BLaER1 treated with 17β-estradiol and CSF1 and Interleukin-3, amounts not matched to agents 10 nM and 100 nM (cell line): Measurements from ENCODE around the gene PHOSPHO2.

Source experiments
- H3K27ac ChIP-seq, 11 experiments: shearing (Covaris generic); formaldehyde crosslinking; 2 replicates each; pipeline ENCODE4 v1.8.1; 2022
- H3K27me3 ChIP-seq, 11 experiments: shearing (Covaris generic); formaldehyde crosslinking; 2 replicates each; pipeline ENCODE4 v1.8.1; 2022
- H3K36me3 ChIP-seq, 11 experiments: shearing (Covaris generic); formaldehyde crosslinking; 2 replicates each; pipeline ENCODE4 v1.8.1; 2022
- H3K4me1 ChIP-seq, 10 experiments: shearing (Covaris generic); formaldehyde crosslinking; 2 replicates each; pipeline ENCODE4 v1.8.1; 2022
- H3K4me2 ChIP-seq, 11 experiments: shearing (Covaris generic); formaldehyde crosslinking; 2 replicates each; pipeline ENCODE4 v1.8.1; 2022
- H3K4me3 ChIP-seq, 10 experiments: shearing (Covaris generic); formaldehyde crosslinking; 2 replicates each; pipeline ENCODE4 v1.8.1; 2022
- H3K9ac ChIP-seq, 11 experiments: shearing (Covaris generic); formaldehyde crosslinking; 2 replicates each; pipeline ENCODE4 v1.8.1; 2022
- H3K9me3 ChIP-seq, 11 experiments: shearing (Covaris generic); formaldehyde crosslinking; replicated peaks in 1 of 11; 2 replicates each; pipeline ENCODE4 v1.8.1; 2022
- H4K20me1 ChIP-seq, 11 experiments: shearing (Covaris generic); formaldehyde crosslinking; 2 replicates each; pipeline ENCODE4 v1.8.1; 2022
- Cebpa-rat ChIP-seq, 11 experiments: shearing (Covaris generic); IDR thresholded peaks; 2 replicates each; pipeline ENCODE4 v1.8.1; 2022

The PHOSPHO2 gene

DNA sequence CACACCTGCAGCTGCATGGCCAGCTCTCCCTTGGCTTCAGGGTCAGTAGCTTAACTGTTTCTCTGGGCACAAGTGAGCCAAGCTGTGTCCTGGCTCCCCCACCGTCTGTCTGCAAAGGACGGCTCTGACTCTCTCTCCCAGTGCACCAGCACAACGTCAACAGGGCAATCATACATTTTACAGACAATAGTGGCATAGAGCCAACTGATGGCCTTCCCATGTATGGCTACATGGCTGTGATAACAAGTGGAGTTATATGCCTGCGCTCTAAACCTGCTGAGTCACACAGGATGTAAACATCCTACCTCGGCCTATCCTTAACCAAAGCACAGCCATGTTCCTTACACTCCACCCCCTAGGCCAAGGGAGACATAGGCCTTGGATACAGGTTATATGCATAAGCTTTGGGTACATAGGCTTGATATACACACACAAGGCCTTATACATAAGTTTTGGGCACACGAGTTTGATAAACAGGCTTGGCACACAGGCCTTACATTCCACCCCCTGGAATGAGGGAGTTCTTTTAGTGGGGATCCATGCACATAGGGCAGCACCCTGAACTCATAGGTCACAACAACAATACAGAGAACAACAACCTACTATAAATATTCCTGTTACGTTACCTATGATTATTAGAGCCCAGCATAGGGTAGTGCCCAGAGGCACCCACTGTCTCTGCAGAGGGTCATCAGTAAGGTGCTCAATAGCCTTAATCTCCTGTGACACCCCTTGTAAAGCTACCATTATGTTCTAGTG, 17.7 kb downstream of the PHOSPHO2 start:
- no peak for TF ChIP-seq Cebpa-rat (IDR thresholded peaks at IDR 0.05)
- no peaks in the 10 kb centered on the region for H3K27me3 ChIP-seq
- H3K27ac ChIP-seq, result no peak overlapping the region
- no peak overlapping the region for H3K4me3 ChIP-seq
- H4K20me1 ChIP-seq, result no peaks in the 10 kb centered on the region
- H3K36me3 ChIP-seq, result peaks cover 0 to 7% (median 0%) of the 10 kb centered on the region in 11 experiments; a peak in 5 of 22 replicates
- H3K4me1 ChIP-seq, result no peaks in the 10 kb centered on the region
- no peak overlapping the region for H3K9ac ChIP-seq
- no peak overlapping the region for H3K4me2 ChIP-seq
- peaks cover 7 to 20% (median 14%) of the 10 kb centered on the region in 11 experiments; a peak in 19 of 22 replicates for H3K9me3 ChIP-seq

DNA sequence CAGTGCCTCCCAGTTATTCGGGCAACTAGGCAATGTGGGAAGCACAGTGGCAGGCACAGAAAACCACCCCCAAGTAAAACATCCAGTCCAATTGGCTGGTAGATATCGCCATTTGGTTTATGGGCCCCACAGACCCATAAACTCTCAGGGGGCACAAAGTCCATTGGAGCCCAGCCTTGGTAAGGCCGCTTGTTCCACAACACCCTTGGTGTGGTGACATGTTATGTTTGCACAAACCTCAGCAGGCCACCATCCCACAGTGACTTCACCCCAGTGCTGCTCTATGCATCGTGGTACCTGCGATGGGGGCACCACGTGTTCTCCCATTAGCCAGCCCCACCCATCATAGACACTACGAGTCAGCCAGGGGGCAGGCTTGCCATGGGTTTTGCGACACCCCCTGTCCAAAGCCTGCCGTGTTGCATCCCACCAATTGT, 18.5 kb downstream of the PHOSPHO2 start:
- TF ChIP-seq Cebpa-rat (IDR thresholded peaks at IDR 0.05), result no peak
- no peak overlapping the region for H3K27ac ChIP-seq
- peaks cover 0 to 7% (median 0%) of the 10 kb centered on the region in 11 experiments; a peak in 5 of 22 replicates for H3K36me3 ChIP-seq

DNA sequence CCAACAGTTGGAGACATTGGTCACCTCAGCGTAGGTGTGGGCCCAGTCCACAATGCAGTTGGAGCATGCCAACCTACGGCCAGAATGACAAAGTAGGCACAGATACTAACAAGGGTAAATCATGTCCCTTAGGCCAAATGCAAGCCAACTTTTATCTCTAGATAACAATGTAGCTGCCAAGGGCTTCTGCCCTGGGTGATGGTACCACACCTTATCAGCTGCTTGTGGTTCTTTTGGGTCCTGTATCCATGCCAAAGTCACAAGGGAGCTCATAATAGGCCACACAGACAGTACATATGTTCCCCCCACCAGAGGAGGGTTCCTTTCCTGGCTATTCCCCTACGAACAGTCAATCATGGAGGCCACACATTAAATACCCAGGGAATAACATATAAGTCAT, 19.1 kb downstream of the PHOSPHO2 start:
- Histone ChIP-seq H3K9me3 (peaks cover 7 to 20% (median 14%) of the 10 kb centered on the region in 11 experiments; a peak in 19 of 22 replicates), H3K4me3 (no peak overlapping the region), H3K27me3 (no peaks in the 10 kb centered on the region), H3K4me2 (no peak overlapping the region), H4K20me1 (no peaks in the 10 kb centered on the region), H3K9ac (no peak overlapping the region), H3K36me3 (peaks cover 0 to 7% (median 0%) of the 10 kb centered on the region in 11 experiments; a peak in 5 of 22 replicates), H3K27ac (no peak overlapping the region), H3K4me1 (no peaks in the 10 kb centered on the region)
- TF ChIP-seq Cebpa-rat (IDR thresholded peaks at IDR 0.05), result no peak

More for the DNA sequence above, 18.5 kb downstream of the PHOSPHO2 start:
- no peak overlapping the region for H3K4me2 ChIP-seq
- H3K9ac ChIP-seq, result no peak overlapping the region
- no peaks in the 10 kb centered on the region for H3K27me3 ChIP-seq
- H4K20me1 ChIP-seq, result no peaks in the 10 kb centered on the region
- H3K4me1 ChIP-seq, result no peaks in the 10 kb centered on the region
- peaks cover 7 to 20% (median 14%) of the 10 kb centered on the region in 11 experiments; a peak in 19 of 22 replicates for H3K9me3 ChIP-seq
- no peak overlapping the region for H3K4me3 ChIP-seq

DNA sequence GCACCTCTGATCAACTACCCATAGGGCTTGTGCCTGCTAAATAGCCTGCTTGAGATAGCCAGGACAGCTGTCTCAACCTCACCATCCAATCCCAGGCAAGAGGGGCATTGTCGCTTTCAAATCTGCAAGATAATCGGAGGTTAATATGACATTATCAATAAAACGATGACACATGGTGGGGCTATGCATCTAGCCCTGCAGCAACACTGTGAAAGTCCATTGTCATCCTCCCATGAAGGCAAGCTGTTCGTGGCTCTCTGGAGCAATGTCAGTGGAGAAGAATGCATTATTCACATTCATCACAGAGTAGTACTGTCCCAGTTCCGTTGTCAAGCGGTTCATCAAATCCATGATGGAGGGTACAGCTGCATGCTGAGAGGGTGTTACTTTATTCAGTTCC, 20.4 kb downstream of the PHOSPHO2 start:
- no peak overlapping the region for H3K9ac ChIP-seq
- H3K9me3 ChIP-seq, result peaks cover 7 to 20% (median 14%) of the 10 kb centered on the region in 11 experiments; a peak in 19 of 22 replicates
- no peak for TF ChIP-seq Cebpa-rat (IDR thresholded peaks at IDR 0.05)
- H3K27me3 ChIP-seq, result no peaks in the 10 kb centered on the region
- H3K36me3 ChIP-seq, result peaks cover 0 to 7% (median 0%) of the 10 kb centered on the region in 11 experiments; a peak in 5 of 22 replicates
- H3K4me3 ChIP-seq, result no peak overlapping the region
- no peaks in the 10 kb centered on the region for H3K4me1 ChIP-seq
- H4K20me1 ChIP-seq, result no peaks in the 10 kb centered on the region
- H3K27ac ChIP-seq, result no peak overlapping the region
- H3K4me2 ChIP-seq, result no peak overlapping the region

DNA sequence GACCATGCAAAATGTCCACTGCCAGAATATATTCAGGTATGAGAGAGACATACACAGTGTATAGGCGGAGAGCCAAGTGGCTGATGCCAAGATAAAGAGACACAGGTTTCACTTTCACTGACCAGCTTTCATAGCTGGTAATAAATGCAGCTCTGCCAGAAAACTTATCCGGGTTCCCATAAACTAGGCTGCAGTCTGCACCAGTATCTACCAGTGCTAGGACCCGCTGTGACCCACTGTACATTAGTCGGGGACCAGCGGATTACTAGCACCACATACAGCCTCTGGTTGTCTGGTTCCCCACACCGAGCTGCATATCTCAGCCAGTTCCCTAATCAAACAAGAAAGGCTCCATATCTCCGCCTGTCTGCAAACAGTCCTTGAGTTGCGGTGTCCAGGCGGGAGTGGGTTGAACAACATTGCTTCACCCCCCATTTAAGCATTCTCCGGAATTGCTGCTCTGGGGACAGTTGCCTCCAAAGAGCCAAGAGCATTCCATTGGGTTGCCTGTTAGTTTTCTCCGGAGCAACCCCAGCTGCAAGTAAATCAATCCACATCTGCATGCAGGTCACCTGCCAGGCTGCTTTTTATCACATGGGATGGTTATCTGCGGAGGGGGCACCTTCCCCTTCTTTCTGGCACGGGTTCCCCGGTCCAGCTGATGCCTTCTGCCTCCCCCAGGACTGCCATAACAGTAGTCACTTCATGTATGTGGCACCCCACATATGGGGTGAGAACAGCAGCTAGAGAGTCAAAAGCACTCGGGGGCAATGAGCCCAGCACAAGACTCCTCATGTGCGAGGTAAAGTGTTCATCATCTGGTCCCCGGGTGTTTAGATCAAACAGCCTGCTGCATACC, 21.3 kb downstream of the PHOSPHO2 start:
- Histone ChIP-seq H3K4me2 (no peak overlapping the region), H3K9me3 (peaks cover 7 to 20% (median 14%) of the 10 kb centered on the region in 11 experiments; a peak in 19 of 22 replicates), H3K9ac (no peak overlapping the region), H3K4me1 (no peaks in the 10 kb centered on the region), H3K27ac (no peak overlapping the region), H3K27me3 (no peaks in the 10 kb centered on the region), H3K4me3 (no peak overlapping the region), H4K20me1 (no peaks in the 10 kb centered on the region), H3K36me3 (peaks cover 0 to 7% (median 0%) of the 10 kb centered on the region in 11 experiments; a peak in 3 of 22 replicates)
- TF ChIP-seq Cebpa-rat (IDR thresholded peaks at IDR 0.05), result no peak

DNA sequence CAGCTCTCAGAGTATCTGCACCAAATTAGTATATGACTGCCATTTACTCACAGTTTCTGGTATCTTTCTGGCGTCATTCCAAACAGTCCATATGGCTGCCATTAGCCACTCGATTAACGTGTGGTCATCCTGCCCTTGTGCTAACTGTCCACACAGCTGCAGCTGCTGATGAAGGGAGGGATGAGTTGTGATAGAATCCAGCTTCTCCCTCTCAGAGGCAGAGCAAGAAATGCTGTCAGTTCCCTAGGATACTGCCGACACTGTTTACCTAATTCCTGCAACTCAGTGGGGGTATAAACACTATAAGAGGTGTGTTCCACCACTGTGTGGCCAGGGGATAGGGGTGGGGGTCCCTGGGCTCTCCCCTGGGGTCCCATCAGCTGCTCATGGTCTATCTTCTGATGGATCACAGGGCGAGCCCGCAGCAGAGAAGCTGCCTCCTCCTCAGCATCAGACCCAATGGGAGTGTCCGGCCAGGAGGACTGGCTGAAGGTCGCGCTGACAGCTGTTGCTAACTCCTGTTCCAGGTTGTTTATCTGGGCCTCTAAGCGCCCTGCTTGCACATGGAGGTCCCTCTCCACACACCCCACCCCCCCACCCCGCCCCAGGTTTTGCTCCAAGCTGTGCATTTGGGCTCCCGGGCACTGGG, 22.1 kb downstream of the PHOSPHO2 start:
- peaks cover 6 to 19% (median 13%) of the 10 kb centered on the region in 11 experiments; a peak in 19 of 22 replicates for H3K9me3 ChIP-seq
- H3K4me3 ChIP-seq, result no peak overlapping the region
- no peaks in the 10 kb centered on the region for H3K4me1 ChIP-seq
- TF ChIP-seq Cebpa-rat (IDR thresholded peaks at IDR 0.05), result no peak
- H3K9ac ChIP-seq, result no peak overlapping the region
- H3K27ac ChIP-seq, result no peak overlapping the region
- H4K20me1 ChIP-seq, result no peaks in the 10 kb centered on the region
- H3K36me3 ChIP-seq, result peaks cover 0 to 7% (median 0%) of the 10 kb centered on the region in 11 experiments; a peak in 3 of 22 replicates
- no peak overlapping the region for H3K4me2 ChIP-seq
- no peaks in the 10 kb centered on the region for H3K27me3 ChIP-seq

DNA sequence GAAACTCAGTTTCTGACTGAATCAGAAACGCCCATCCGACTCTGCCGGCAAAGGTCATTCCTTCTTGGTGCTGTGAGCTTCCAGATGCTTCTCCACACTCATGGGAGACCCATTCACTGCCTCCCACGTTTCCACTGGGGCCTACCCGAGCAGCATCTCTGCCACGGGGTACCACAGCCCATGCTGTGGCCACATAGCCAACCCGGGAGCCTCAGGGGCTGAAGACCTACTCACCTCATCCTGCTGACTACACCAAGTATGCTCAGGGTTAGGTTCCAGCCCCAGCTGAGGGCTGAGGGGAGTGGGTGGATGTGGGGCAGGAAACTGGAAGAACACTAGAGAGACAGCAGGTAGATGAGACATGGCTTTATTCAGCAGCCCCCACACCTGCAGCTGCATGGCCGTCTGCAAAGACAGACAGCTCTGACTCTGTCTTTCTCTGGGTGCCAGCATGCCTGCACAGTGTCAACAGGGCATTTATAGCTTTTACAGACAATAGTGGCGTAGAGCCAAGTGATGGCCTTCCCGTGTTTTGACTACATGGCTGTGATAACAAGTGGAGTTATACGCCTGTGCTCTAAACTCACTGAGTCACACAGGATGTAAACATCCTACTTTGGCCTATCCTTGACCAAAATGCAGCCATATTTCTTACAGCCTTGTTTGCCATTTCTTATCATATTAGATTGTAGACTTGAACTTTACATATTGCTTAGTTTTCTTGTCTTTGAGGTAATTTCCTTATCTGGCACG, 22.8 kb downstream of the PHOSPHO2 start:
- Histone ChIP-seq H3K4me1 (no peaks in the 10 kb centered on the region), H3K36me3 (no peaks in the 10 kb centered on the region), H3K4me2 (no peak overlapping the region), H3K27ac (no peak overlapping the region), H3K9me3 (peaks cover 0 to 12% (median 6%) of the 10 kb centered on the region in 11 experiments; a peak in 16 of 22 replicates), H3K9ac (no peak overlapping the region), H3K27me3 (no peaks in the 10 kb centered on the region), H3K4me3 (no peak overlapping the region), H4K20me1 (no peaks in the 10 kb centered on the region)
- TF ChIP-seq Cebpa-rat (IDR thresholded peaks at IDR 0.05), result no peak

DNA sequence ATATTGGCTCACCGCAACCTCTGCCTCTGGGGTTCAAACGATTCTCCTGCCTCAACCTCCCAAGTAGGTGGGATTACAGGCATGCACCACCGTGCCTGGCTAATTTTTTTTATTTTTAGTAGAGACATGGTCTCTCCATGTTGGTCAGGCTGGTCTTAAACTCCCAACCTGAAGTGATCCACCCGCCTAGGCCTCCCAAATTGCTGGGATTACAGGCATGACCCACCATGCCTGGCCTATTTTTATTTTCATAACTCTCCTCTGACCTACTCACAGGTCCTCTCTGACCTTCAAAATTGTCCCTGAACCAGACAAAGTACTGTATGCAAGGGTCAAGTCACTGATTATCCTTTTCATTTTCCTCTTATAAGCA, 23.4 kb downstream of the PHOSPHO2 start:
- peaks cover 0 to 7% (median under 1%) of the 10 kb centered on the region in 11 experiments; a peak in 8 of 22 replicates for H3K9me3 ChIP-seq
- H3K27ac ChIP-seq, result no peak overlapping the region
- H3K4me1 ChIP-seq, result no peaks in the 10 kb centered on the region
- H4K20me1 ChIP-seq, result no peaks in the 10 kb centered on the region
- H3K36me3 ChIP-seq, result no peaks in the 10 kb centered on the region
- no peak overlapping the region for H3K4me2 ChIP-seq
- H3K27me3 ChIP-seq, result no peaks in the 10 kb centered on the region
- no peak overlapping the region for H3K4me3 ChIP-seq
- no peak overlapping the region for H3K9ac ChIP-seq
- no peak for TF ChIP-seq Cebpa-rat (IDR thresholded peaks at IDR 0.05)
